Measurements from ENCODE around the gene CMSS1.
A peak's percentile ranks its signal among the peaks of the same experiment; 100 is the strongest.

The CMSS1 gene

GRCh38 chr3:99895703-99896441 is 78.2 kb downstream of the CMSS1 start (continued):
- TF ChIP-seq ZNF518A (tag by site-specific recombination; conservative IDR thresholded peaks at IDR 0.05; ENCODE audit: low read depth) (no peak), ZNF555 (tag by site-specific recombination; conservative IDR thresholded peaks at IDR 0.05) (no peak), ZNF843 (tag by site-specific recombination; IDR thresholded peaks at IDR 0.05) (no peak), ZNF423 (tag by site-specific recombination; IDR thresholded peaks at IDR 0.05) (no peak), ZNF510 (tag by site-specific recombination; IDR thresholded peaks at IDR 0.05; ENCODE audit: insufficient replicate concordance) (no peak), SP7 (tag by site-specific recombination; IDR thresholded peaks at IDR 0.05) (peak; percentile 27; the same call in 1 of the 2 replicates), ZNF133 (tag by site-specific recombination; IDR thresholded peaks at IDR 0.05) (no peak), ZNF626 (tag by site-specific recombination; IDR thresholded peaks at IDR 0.05) (no peak), ZBTB1 (tag by site-specific recombination; IDR thresholded peaks at IDR 0.05) (no peak), ZNF624 (tag by site-specific recombination; IDR thresholded peaks at IDR 0.05) (no peak), ZNF335 (tag by site-specific recombination; conservative IDR thresholded peaks at IDR 0.05) (peak; percentile 63), ZNF747 (tag by site-specific recombination; IDR thresholded peaks at IDR 0.05) (no peak), ZNF571 (tag by site-specific recombination; IDR thresholded peaks at IDR 0.05) (no peak), MZF1 (tag by site-specific recombination; IDR thresholded peaks at IDR 0.05; ENCODE audit: borderline replicate concordance) (no peak), ZBTB44 (tag by site-specific recombination; IDR thresholded peaks at IDR 0.05) (no peak), ZNF23 (tag by site-specific recombination; IDR thresholded peaks at IDR 0.05; ENCODE audit: borderline replicate concordance) (no peak), ZNF629 (tag by site-specific recombination; IDR thresholded peaks at IDR 0.05) (peak; percentile 34; the same call in 1 of the 2 replicates), ZNF394 (tag by site-specific recombination; IDR thresholded peaks at IDR 0.05; ENCODE audit: borderline replicate concordance) (no peak), ZXDB (tag by site-specific recombination; IDR thresholded peaks at IDR 0.05) (no peak), ZNF140 (tag by site-specific recombination; IDR thresholded peaks at IDR 0.05) (no peak)
- TF ChIP-seq, protein P1, sequence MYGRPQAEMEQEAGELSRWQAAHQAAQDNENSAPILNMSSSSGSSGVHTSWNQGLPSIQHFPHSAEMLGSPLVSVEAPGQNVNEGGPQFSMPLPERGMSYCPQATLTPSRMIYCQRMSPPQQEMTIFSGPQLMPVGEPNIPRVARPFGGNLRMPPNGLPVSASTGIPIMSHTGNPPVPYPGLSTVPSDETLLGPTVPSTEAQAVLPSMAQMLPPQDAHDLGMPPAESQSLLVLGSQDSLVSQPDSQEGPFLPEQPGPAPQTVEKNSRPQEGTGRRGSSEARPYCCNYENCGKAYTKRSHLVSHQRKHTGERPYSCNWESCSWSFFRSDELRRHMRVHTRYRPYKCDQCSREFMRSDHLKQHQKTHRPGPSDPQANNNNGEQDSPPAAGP (tag by site-specific recombination; IDR thresholded peaks at IDR 0.05) = no peak
